B cell (primary cell): ENCODE data around the gene CSF1R. TPM values are rescaled to one million over a fixed set of nuclear protein-coding genes. Genes with fewer than 3 reads are reported as not detected.

Source experiments
- ATAC-seq: fragments of 200-7000 bp; cut with Tn5 transposase; one replicate; pipeline ENCODE4 v1.10.0; 2021; ENCODE audit warnings: low read depth, mild to moderate bottlenecking, moderate number of reproducible peaks, moderate library complexity
- CTCF ChIA-PET: fragments of 350-600 bp; sonication (Branson Sonifier 250); formaldehyde crosslinking; loops from one replicate; lab custom pipeline; 2021; ENCODE audit warnings: antibody characterized with exemption, inconsistent platforms; lab: Charles Lee
- POLR2A ChIA-PET: fragments of 350-600 bp; sonication (Branson Sonifier 250); formaldehyde crosslinking; loops from one replicate; lab custom pipeline; 2021; ENCODE audit warnings: antibody characterized with exemption; lab: Charles Lee
- DNase-seq: peaks from one replicate; pipeline ENCODE4 v3.0.0; 2013
- H2AFZ ChIP-seq: 2 replicates; pipeline ENCODE4 v1.6.1; 2012; ENCODE audit warnings: mild to moderate bottlenecking, low read depth, low read length; ENCODE audit not compliant: insufficient read depth, poor library complexity, severe bottlenecking
- H3K27ac ChIP-seq, 2 donors: 1 replicate in 1 of 2; 2 replicates in 1 of 2; pipeline ENCODE4 v1.5.1; 2012 to 2013; ENCODE audit warnings: low read length in 2 of 2, mild to moderate bottlenecking in 2 of 2, moderate library complexity in 1 of 2
- H3K27me3 ChIP-seq, 4 experiments: fragments of 200-600 bp in 1 of 4; sonication (generic) in 1 of 4; replicated peaks in 1 of 4; 1 replicate in 2 of 4; 2 replicates in 2 of 4; pipeline versions ENCODE4 v1.6.1 to v1.7.0; 2013 to 2016; ENCODE audit warnings: low read length in 3 of 4, mild to moderate bottlenecking in 2 of 4, mixed read lengths in 1 of 4, moderate library complexity in 1 of 4; ENCODE audit not compliant: insufficient read depth in 4 of 4, control insufficient read depth in 3 of 4; ENCODE audit errors: control extremely low read depth in 1 of 4
- H3K36me3 ChIP-seq, 2 experiments: replicated peaks in 1 of 2; 1 replicate in 1 of 2; 2 replicates in 1 of 2; pipeline versions ENCODE4 v1.6.1 to v1.7.1; 2013; ENCODE audit warnings: low read length in 1 of 2; ENCODE audit not compliant: insufficient read depth in 2 of 2, control insufficient read depth in 1 of 2; ENCODE audit errors: control extremely low read depth in 1 of 2, extremely low read depth in 1 of 2
- H3K4me1 ChIP-seq, 2 donors: fragments of 200-600 bp in 1 of 2; sonication (generic) in 1 of 2; 1 replicate in 1 of 2; 2 replicates in 1 of 2; pipeline versions ENCODE4 v1.5.1 to v1.6.1; 2013 to 2017; ENCODE audit warnings: low read length in 2 of 2; ENCODE audit not compliant: control insufficient read depth in 2 of 2, insufficient read depth in 2 of 2
- H3K4me2 ChIP-seq: replicated peaks from 2 replicates; pipeline ENCODE3; 2012; ENCODE audit warnings: mild to moderate bottlenecking, low read depth, low read length; ENCODE audit not compliant: poor library complexity, severe bottlenecking
- H3K4me3 ChIP-seq, 5 experiments: fragments of 200-600 bp in 1 of 5; sonication (generic) in 1 of 5; 1 replicate in 3 of 5; 2 replicates in 2 of 5; pipeline versions ENCODE4 v1.5.1 to v1.7.0; 2011 to 2016; ENCODE audit warnings: low read length in 4 of 5, mild to moderate bottlenecking in 4 of 5, low read depth in 2 of 5, control low read depth in 1 of 5, moderate library complexity in 1 of 5; ENCODE audit not compliant: insufficient read depth in 1 of 5; ENCODE audit errors: control extremely low read depth in 1 of 5, extremely low read depth in 1 of 5
- H3K79me2 ChIP-seq: fragments of 200-600 bp; sonication (generic); one replicate; pipeline ENCODE4 v1.6.0; 2016; ENCODE audit warnings: low read length; ENCODE audit not compliant: control insufficient read depth, insufficient read depth
- H3K9ac ChIP-seq: fragments of 200-600 bp; sonication (generic); 2 replicates; pipeline ENCODE4 v1.6.1; 2017; ENCODE audit warnings: mild to moderate bottlenecking, low read length, moderate library complexity
- H3K9me3 ChIP-seq, 3 donors: one replicate each; pipeline versions ENCODE4 v1.6.1 to v1.7.1; 2013; ENCODE audit warnings: low read length in 2 of 3; ENCODE audit not compliant: control insufficient read depth in 2 of 3, insufficient read depth in 1 of 3; ENCODE audit errors: control extremely low read depth in 1 of 3
- H4K20me1 ChIP-seq: 2 replicates; pipeline ENCODE4 v1.6.0; 2012; ENCODE audit warnings: mild to moderate bottlenecking, low read length; ENCODE audit not compliant: insufficient read depth, control insufficient read depth, poor library complexity, severe bottlenecking
- H3K27ac Mint-ChIP-seq: one replicate; pipeline ENCODE4 v1.8.0; 2021; ENCODE audit warnings: mixed read lengths
- H3K27me3 Mint-ChIP-seq: one replicate; pipeline ENCODE4 v1.8.0; 2021; ENCODE audit warnings: mixed read lengths
- H3K4me1 Mint-ChIP-seq: one replicate; pipeline ENCODE4 v1.8.0; 2021; ENCODE audit warnings: mixed read lengths
- H3K4me3 Mint-ChIP-seq: one replicate; pipeline ENCODE4 v1.8.0; 2021; ENCODE audit warnings: mixed read lengths
- H3K9me3 Mint-ChIP-seq: one replicate; pipeline ENCODE4 v1.8.0; 2022; ENCODE audit warnings: mixed read lengths; ENCODE audit not compliant: insufficient read depth
- EZH2 ChIP-seq: IDR thresholded peaks from 2 replicates; pipeline ENCODE4 v1.6.1; 2012; ENCODE audit warnings: borderline replicate concordance, low read depth, mild to moderate bottlenecking, moderate library complexity, low read length; ENCODE audit not compliant: insufficient read depth, poor library complexity, severe bottlenecking
- WGBS: methylation state at CpG from one replicate; pipeline ENCODE4 v1.1.5; 2013; ENCODE audit warnings: missing lambda C conversion rate; ENCODE audit not compliant: insufficient coverage; 5-methylcytosine and 5-hydroxymethylcytosine counted together
- intact Hi-C: fragments of 100-400 bp; cut with micrococcal nuclease; formaldehyde crosslinking; loops from one replicate; pipeline ENCODE4 v1.10.0; 2022
- polyA plus RNA-seq: library from polyadenylated mRNA; depleted of rRNA; stranded (reverse); fragments of >200 nt; gene quantifications from 2 replicates; pipeline ENCODE4 v1.2.3, GENCODE V29; 2012
- total RNA-seq, 2 donors: library from RNA; stranded (reverse); fragments of 120-200 nt in 1 of 2; gene quantifications; 1 replicate in 1 of 2; 2 replicates in 1 of 2; pipeline versions ENCODE4 v1.2.3 to v1.2.4, GENCODE V29; 2013 to 2022
- TF ChIP-seq, protein P1 (sequence below): fragments of 200-600 bp; IDR thresholded peaks from one replicate; pipeline ENCODE4 v1.8.0; 2022; ENCODE audit warnings: antibody characterized with exemption, mild to moderate bottlenecking

CSF1R gene
- total and polyA plus RNA-seq, 2 donors (not counting 1 experiment from before 2014, with no cell fraction given) = 1.6 to 2.5 TPM

DNA sequence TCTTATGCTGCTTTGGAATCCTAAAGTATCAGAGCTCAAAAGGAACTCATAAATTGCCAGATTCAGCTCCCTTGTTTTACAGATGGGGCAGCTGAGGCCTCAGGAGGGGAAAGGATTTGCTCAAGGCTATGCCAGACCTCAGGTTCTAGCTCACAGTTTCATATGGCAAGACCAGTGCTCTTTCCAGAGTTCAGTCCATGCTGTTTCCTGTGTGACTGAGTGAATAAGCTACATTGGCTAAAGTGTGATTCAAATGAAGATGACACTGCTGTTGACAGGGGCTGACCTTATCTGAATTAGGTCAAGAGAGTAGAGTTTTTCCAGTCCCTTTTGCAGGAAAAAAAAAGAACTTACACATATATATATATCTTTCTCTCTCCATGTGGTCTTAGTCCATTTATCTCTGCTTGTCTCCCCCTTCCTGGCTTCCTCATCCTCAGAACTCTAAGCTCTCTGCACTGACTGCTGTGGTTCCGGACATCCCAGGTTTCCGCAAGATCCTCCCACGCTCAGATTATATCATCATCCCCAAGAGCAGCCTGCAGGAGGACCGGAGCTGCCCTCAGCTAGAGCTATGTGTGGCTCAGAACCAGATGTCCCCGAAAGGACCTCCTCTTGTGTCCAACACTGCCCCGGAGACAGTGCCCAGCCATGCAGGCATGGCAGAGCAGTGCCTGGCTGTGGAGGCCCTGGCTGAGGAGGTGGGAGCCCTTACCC, 76.5 kb downstream of the CSF1R start:
- TF ChIP-seq EZH2 = no peak
- TF ChIP-seq, protein P1, sequence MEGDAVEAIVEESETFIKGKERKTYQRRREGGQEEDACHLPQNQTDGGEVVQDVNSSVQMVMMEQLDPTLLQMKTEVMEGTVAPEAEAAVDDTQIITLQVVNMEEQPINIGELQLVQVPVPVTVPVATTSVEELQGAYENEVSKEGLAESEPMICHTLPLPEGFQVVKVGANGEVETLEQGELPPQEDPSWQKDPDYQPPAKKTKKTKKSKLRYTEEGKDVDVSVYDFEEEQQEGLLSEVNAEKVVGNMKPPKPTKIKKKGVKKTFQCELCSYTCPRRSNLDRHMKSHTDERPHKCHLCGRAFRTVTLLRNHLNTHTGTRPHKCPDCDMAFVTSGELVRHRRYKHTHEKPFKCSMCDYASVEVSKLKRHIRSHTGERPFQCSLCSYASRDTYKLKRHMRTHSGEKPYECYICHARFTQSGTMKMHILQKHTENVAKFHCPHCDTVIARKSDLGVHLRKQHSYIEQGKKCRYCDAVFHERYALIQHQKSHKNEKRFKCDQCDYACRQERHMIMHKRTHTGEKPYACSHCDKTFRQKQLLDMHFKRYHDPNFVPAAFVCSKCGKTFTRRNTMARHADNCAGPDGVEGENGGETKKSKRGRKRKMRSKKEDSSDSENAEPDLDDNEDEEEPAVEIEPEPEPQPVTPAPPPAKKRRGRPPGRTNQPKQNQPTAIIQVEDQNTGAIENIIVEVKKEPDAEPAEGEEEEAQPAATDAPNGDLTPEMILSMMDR = no peak
- POLR2A ChIA-PET = no interaction called here

DNA sequence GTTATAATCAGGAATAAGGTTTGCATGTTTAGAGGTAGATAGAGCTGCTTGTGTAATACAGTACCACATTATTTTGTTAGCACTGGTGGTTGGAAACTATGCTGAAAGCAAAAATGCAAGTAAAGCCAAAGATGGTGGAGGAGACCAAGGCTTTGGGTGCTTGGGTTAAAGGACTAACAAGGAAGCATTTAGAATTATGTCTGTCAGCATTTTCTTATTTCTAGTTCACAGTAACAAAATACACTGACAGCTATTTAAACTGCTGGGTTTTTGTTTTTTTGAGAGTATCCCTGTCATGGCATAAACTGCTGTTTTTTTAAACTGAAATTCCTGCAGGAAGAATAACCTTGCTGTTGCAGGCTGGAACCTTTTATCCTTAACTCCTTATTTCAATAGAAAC, 79.3 kb downstream of the CSF1R start:
- Mint-ChIP-seq H3K4me1 (peaks cover 17% of the 10 kb centered on the region), H3K27me3 (no peaks in the 10 kb centered on the region), H3K9me3 (no peaks in the 10 kb centered on the region), H3K4me3 (no peak overlapping the region), H3K27ac (no peak overlapping the region)
- Histone ChIP-seq H3K9ac (no peak overlapping the region), H3K27ac (no peak overlapping the region), H3K4me1 (peaks cover 5 to 7% of the 10 kb centered on the region in 2 donors), H3K9me3 (no peaks in the 10 kb centered on the region), H3K4me3 (no peak overlapping the region), H3K79me2 (peaks cover 43% of the 10 kb centered on the region), H3K27me3 (no peaks in the 10 kb centered on the region), H3K4me2 (no peak overlapping the region), H4K20me1 (peaks cover 33% of the 10 kb centered on the region), H3K36me3 (peaks cover 10 to 57% of the 10 kb centered on the region in 2 experiments), H2AFZ (no peak overlapping the region)
- no peak for TF ChIP-seq EZH2
- TF ChIP-seq, protein P1 = no peak
- ATAC-seq (no peak), DNase-seq (no peak)
- ChIA-PET POLR2A (no interaction called here), CTCF (interaction anchor here (1.6 to 2.2 kb wide), 2 partner anchors 16 to 47 kb away, joined by 5 to 6 read pairs; partner anchors contain the start of gene SLC26A2)
- intact Hi-C loops = no loop called here

More for the DNA sequence above, 76.5 kb downstream of the CSF1R start:
- intact Hi-C loops = no loop called here
- H3K27ac ChIP-seq = no peak overlapping the region
- peaks cover 18 to 80% of the 10 kb centered on the region in 2 experiments for H3K36me3 ChIP-seq
- H3K27me3 Mint-ChIP-seq = no peaks in the 10 kb centered on the region
- H4K20me1 ChIP-seq = peaks cover 23% of the 10 kb centered on the region
- no peak overlapping the region for H2AFZ ChIP-seq
- WGBS = 97% methylated on average over 6 of the region's 6 CpGs
- H3K4me1 Mint-ChIP-seq = no peaks in the 10 kb centered on the region
- peaks cover 22% of the 10 kb centered on the region for H3K79me2 ChIP-seq
- no peak overlapping the region for H3K9ac ChIP-seq
- CTCF ChIA-PET = no interaction called here
- H3K4me3 Mint-ChIP-seq = no peak overlapping the region
- no peak for ATAC-seq
- H3K27ac Mint-ChIP-seq = no peak overlapping the region
- no peaks in the 10 kb centered on the region for H3K4me1 ChIP-seq
- no peaks in the 10 kb centered on the region for H3K9me3 Mint-ChIP-seq
- no peaks in the 10 kb centered on the region for H3K9me3 ChIP-seq
- H3K4me3 ChIP-seq = no peak overlapping the region
- no peaks in the 10 kb centered on the region for H3K27me3 ChIP-seq
- no peak overlapping the region for H3K4me2 ChIP-seq
- DNase-seq = no peak
